WTC11 (cell line): Measurements from ENCODE around the gene PRELID2. TPM values are rescaled to one million over a fixed set of nuclear protein-coding genes. Genes with fewer than 3 reads are reported as not detected.

Experiments
- ATAC-seq: fragments of 200-7000 bp; cut with Tn5 transposase; 2 replicates; pipeline ENCODE4 v1.10.0; 2021; ENCODE audit warnings: mild to moderate bottlenecking, moderate library complexity
- CTCF ChIA-PET: fragments of 300-600 bp; sonication (Branson Sonifier 250); formaldehyde crosslinking; loops from one replicate; lab custom pipeline; 2021; ENCODE audit warnings: antibody characterized with exemption; lab: Charles Lee
- POLR2A ChIA-PET: fragments of 350-600 bp; sonication (Branson Sonifier 250); formaldehyde crosslinking; loops from one replicate; lab custom pipeline; 2021; ENCODE audit warnings: antibody characterized with exemption; lab: Charles Lee
- DNase-seq: peaks from one replicate; pipeline ENCODE4 v3.0.0; 2021; ENCODE audit warnings: low spot score
- H3K27ac Mint-ChIP-seq: 2 replicates; pipeline ENCODE4 v1.8.0; 2021; ENCODE audit warnings: mixed read lengths
- H3K27me3 Mint-ChIP-seq: 2 replicates; pipeline ENCODE4 v1.8.0; 2021; ENCODE audit warnings: low read depth, mild to moderate bottlenecking, moderate library complexity, mixed read lengths
- H3K36me3 Mint-ChIP-seq: 2 replicates; pipeline ENCODE4 v1.8.0; 2021; ENCODE audit warnings: mixed read lengths
- H3K4me1 Mint-ChIP-seq: 2 replicates; pipeline ENCODE4 v1.8.0; 2022; ENCODE audit warnings: mixed read lengths
- H3K4me3 Mint-ChIP-seq: 2 replicates; pipeline ENCODE4 v1.8.0; 2021; ENCODE audit warnings: mild to moderate bottlenecking, moderate library complexity, mixed read lengths
- H3K9me3 Mint-ChIP-seq: 2 replicates; pipeline ENCODE4 v1.8.0; 2021; ENCODE audit warnings: mixed read lengths
- CREB1 ChIP-seq: sonication (generic); formaldehyde crosslinking; IDR thresholded peaks from 2 replicates; pipeline ENCODE4 v1.8.0; 2023; ENCODE audit warnings: mild to moderate bottlenecking, missing genetic modification reagents
- ESRRA ChIP-seq: sonication (generic); formaldehyde crosslinking; IDR thresholded peaks from 2 replicates; pipeline ENCODE4 v1.8.1; 2022; ENCODE audit warnings: mild to moderate bottlenecking, missing genetic modification reagents, borderline replicate concordance
- ETV6 ChIP-seq: sonication (generic); formaldehyde crosslinking; IDR thresholded peaks from 2 replicates; pipeline ENCODE4 v1.8.1; 2022; ENCODE audit warnings: mild to moderate bottlenecking, missing genetic modification reagents
- GRHL2 ChIP-seq: fragments of 250-450 bp; sonication (Bioruptor Pico); IDR thresholded peaks from 2 replicates; pipeline ENCODE4 v1.8.0; 2022; ENCODE audit warnings: mild to moderate bottlenecking, moderate library complexity; ENCODE audit not compliant: insufficient replicate concordance, severe bottlenecking
- GTF2I ChIP-seq: fragments of 250-450 bp; sonication (Bioruptor Pico); conservative IDR thresholded peaks from 2 replicates; pipeline ENCODE4 v1.4.0; 2021; ENCODE audit warnings: mild to moderate bottlenecking
- NFE2L1 ChIP-seq: sonication (generic); formaldehyde crosslinking; IDR thresholded peaks from 2 replicates; pipeline ENCODE4 v1.8.1; 2023; ENCODE audit warnings: missing genetic modification reagents
- RORB ChIP-seq: fragments of 250-450 bp; sonication (Bioruptor Pico); IDR thresholded peaks from 2 replicates; pipeline ENCODE4 v1.9.0; 2021; ENCODE audit warnings: mild to moderate bottlenecking
- TEAD1 ChIP-seq: sonication (generic); formaldehyde crosslinking; IDR thresholded peaks from 2 replicates; pipeline ENCODE4 v1.8.0; 2022; ENCODE audit warnings: mild to moderate bottlenecking, missing genetic modification reagents
- TEAD4 ChIP-seq: sonication (generic); formaldehyde crosslinking; IDR thresholded peaks from 2 replicates; pipeline ENCODE4 v1.8.0; 2022; ENCODE audit warnings: mild to moderate bottlenecking, missing genetic modification reagents
- ZNF138 ChIP-seq: sonication (generic); formaldehyde crosslinking; conservative IDR thresholded peaks from 2 replicates; pipeline ENCODE4 v1.8.1; 2022; ENCODE audit warnings: mild to moderate bottlenecking, moderate library complexity, missing genetic modification reagents
- ZNF232 ChIP-seq: sonication (generic); formaldehyde crosslinking; IDR thresholded peaks from 2 replicates; pipeline ENCODE4 v1.8.0; 2022; ENCODE audit warnings: mild to moderate bottlenecking, missing genetic modification reagents
- ZNF423 ChIP-seq: fragments of 250-450 bp; sonication (Bioruptor Pico); IDR thresholded peaks from 2 replicates; pipeline ENCODE4 v2.1.2; 2022; ENCODE audit warnings: mild to moderate bottlenecking, moderate library complexity
- ZNF671 ChIP-seq: fragments of 250-450 bp; sonication (Bioruptor Pico); IDR thresholded peaks from 2 replicates; pipeline ENCODE4 v1.8.0; 2021; ENCODE audit warnings: mild to moderate bottlenecking
- total RNA-seq: library from RNA; stranded (reverse); gene quantifications from 3 replicates; pipeline ENCODE4 v1.2.3, GENCODE V29; 2021
- TF ChIP-seq, protein P1 (sequence below): sonication (generic); formaldehyde crosslinking; IDR thresholded peaks from 2 replicates; pipeline ENCODE4 v1.8.0; 2022; ENCODE audit warnings: missing genetic modification reagents
- TF ChIP-seq, protein P2 (sequence below): sonication (generic); formaldehyde crosslinking; IDR thresholded peaks from 2 replicates; pipeline ENCODE4 v1.8.1; 2023; ENCODE audit warnings: mild to moderate bottlenecking, missing genetic modification reagents, moderate library complexity
- TF ChIP-seq, protein P3 (sequence below): sonication (generic); formaldehyde crosslinking; IDR thresholded peaks from 2 replicates; pipeline ENCODE4 v1.8.0; 2022; ENCODE audit warnings: mild to moderate bottlenecking, missing genetic modification reagents
- TF ChIP-seq, protein P4 (sequence below): sonication (generic); formaldehyde crosslinking; IDR thresholded peaks from 2 replicates; pipeline ENCODE4 v1.8.1; 2022; ENCODE audit warnings: missing genetic modification reagents, borderline replicate concordance
- TF ChIP-seq, protein P5 (sequence below): sonication (generic); formaldehyde crosslinking; IDR thresholded peaks from 2 replicates; pipeline ENCODE4 v1.8.1; 2022; ENCODE audit warnings: mild to moderate bottlenecking, missing genetic modification reagents, moderate library complexity, borderline replicate concordance
- TF ChIP-seq, protein P6 (sequence below): sonication (generic); formaldehyde crosslinking; IDR thresholded peaks from 2 replicates; pipeline ENCODE4 v1.8.0; 2022; ENCODE audit warnings: mild to moderate bottlenecking, missing genetic modification reagents

Gene PRELID2
- total RNA-seq, 1 experiment from 2014 or later: 10.0 TPM

DNA sequence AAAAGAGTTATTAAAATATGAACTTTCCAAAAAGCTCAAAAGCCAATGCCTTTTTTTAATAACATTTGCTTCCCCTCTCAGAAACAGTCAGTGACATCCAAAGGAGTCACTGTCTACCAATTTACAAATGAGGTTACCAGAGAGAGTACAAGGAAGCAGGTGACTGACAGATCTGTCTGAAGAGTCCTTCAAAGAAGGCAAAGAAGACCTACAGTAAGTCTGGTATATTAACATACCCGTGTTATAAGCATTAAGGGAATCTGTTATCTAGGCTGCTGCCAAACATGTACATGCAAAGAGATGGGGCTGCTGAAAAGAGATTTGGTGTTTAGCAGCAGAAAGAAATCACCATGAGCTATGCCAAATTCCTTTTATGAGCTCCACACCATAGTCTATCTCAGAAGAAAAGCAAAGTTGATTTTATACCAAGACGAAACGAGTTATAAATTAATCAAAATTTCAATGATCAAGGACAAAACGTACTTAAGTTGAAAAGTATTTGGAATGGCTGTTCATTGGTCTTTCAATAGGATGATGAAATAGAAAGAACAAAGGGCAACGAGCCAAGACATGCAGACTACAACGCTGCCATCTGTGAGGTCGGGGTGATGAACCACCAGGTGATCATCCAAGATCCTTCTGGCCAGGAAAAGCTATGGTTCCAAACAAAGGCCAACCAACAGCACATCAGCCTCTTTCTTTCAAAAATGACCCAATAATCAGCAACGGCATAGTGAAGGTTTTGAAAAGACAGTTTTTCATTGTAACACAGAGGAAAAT is 8.1 kb downstream of the PRELID2 start:
- Mint-ChIP-seq H3K27me3 (no peaks in the 10 kb centered on the region), H3K4me1 (0 out of 2 replicates have a peak, but pooled peaks cover 6% of the 10 kb centered on the region), H3K4me3 (no peak overlapping the region), H3K9me3 (no peaks in the 10 kb centered on the region), H3K36me3 (no peaks in the 10 kb centered on the region), H3K27ac (no peak overlapping the region)
- ATAC-seq (no peak), DNase-seq (no peak)
- no peak for TF ChIP-seq ZNF423 (CRISPR knock-in tag)
- TF ChIP-seq, protein P1, sequence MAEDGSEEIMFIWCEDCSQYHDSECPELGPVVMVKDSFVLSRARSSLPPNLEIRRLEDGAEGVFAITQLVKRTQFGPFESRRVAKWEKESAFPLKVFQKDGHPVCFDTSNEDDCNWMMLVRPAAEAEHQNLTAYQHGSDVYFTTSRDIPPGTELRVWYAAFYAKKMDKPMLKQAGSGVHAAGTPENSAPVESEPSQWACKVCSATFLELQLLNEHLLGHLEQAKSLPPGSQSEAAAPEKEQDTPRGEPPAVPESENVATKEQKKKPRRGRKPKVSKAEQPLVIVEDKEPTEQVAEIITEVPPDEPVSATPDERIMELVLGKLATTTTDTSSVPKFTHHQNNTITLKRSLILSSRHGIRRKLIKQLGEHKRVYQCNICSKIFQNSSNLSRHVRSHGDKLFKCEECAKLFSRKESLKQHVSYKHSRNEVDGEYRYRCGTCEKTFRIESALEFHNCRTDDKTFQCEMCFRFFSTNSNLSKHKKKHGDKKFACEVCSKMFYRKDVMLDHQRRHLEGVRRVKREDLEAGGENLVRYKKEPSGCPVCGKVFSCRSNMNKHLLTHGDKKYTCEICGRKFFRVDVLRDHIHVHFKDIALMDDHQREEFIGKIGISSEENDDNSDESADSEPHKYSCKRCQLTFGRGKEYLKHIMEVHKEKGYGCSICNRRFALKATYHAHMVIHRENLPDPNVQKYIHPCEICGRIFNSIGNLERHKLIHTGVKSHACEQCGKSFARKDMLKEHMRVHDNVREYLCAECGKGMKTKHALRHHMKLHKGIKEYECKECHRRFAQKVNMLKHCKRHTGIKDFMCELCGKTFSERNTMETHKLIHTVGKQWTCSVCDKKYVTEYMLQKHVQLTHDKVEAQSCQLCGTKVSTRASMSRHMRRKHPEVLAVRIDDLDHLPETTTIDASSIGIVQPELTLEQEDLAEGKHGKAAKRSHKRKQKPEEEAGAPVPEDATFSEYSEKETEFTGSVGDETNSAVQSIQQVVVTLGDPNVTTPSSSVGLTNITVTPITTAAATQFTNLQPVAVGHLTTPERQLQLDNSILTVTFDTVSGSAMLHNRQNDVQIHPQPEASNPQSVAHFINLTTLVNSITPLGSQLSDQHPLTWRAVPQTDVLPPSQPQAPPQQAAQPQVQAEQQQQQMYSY (CRISPR knock-in tag): no peak
- TF ChIP-seq, protein P2, sequence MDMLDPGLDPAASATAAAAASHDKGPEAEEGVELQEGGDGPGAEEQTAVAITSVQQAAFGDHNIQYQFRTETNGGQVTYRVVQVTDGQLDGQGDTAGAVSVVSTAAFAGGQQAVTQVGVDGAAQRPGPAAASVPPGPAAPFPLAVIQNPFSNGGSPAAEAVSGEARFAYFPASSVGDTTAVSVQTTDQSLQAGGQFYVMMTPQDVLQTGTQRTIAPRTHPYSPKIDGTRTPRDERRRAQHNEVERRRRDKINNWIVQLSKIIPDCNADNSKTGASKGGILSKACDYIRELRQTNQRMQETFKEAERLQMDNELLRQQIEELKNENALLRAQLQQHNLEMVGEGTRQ (CRISPR knock-in tag): no peak
- no peak for TF ChIP-seq ETV6
- no peak for TF ChIP-seq NFE2L1 (CRISPR knock-in tag)
- TF ChIP-seq, protein P3, sequence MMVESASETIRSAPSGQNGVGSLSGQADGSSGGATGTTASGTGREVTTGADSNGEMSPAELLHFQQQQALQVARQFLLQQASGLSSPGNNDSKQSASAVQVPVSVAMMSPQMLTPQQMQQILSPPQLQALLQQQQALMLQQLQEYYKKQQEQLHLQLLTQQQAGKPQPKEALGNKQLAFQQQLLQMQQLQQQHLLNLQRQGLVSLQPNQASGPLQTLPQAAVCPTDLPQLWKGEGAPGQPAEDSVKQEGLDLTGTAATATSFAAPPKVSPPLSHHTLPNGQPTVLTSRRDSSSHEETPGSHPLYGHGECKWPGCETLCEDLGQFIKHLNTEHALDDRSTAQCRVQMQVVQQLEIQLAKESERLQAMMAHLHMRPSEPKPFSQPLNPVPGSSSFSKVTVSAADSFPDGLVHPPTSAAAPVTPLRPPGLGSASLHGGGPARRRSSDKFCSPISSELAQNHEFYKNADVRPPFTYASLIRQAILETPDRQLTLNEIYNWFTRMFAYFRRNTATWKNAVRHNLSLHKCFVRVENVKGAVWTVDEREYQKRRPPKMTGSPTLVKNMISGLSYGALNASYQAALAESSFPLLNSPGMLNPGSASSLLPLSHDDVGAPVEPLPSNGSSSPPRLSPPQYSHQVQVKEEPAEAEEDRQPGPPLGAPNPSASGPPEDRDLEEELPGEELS (CRISPR knock-in tag): no peak
- no peak for TF ChIP-seq ZNF138
- ChIA-PET CTCF (interaction anchor here (1.1 to 2.6 kb wide), 8 partner anchors 9 to 214 kb away, joined by 3 to 16 read pairs (median 4); partner anchors contain the start of gene PRELID2), POLR2A (no interaction called here)

DNA sequence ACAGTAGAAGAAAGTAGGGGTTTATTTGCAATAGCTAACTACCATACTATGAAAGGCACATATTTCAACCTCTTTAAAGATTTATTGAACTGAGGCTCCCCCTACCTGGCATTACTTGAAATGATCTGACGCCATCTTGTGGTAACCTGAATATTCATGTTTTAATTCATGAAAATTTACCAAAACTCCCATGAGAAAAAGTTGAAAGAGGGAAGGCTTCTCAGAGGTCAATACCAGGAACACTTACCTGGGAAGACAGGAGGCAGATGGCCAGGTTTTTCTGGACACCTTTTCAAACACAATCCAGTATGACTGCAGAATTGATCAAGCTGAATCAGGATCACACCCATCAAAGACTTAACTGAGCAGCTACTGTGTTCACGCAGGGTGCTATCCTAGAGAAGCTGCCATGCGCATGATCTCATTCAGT is 9.4 kb downstream of the PRELID2 start:
- TF ChIP-seq, protein P4, sequence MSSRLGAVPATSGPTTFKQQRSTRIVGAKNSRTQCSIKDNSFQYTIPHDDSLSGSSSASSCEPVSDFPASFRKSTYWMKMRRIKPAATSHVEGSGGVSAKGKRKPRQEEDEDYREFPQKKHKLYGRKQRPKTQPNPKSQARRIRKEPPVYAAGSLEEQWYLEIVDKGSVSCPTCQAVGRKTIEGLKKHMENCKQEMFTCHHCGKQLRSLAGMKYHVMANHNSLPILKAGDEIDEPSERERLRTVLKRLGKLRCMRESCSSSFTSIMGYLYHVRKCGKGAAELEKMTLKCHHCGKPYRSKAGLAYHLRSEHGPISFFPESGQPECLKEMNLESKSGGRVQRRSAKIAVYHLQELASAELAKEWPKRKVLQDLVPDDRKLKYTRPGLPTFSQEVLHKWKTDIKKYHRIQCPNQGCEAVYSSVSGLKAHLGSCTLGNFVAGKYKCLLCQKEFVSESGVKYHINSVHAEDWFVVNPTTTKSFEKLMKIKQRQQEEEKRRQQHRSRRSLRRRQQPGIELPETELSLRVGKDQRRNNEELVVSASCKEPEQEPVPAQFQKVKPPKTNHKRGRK (CRISPR knock-in tag): no peak
- 0 out of 2 replicates have a peak, but pooled peaks have one; percentile 13 for TF ChIP-seq GTF2I

DNA sequence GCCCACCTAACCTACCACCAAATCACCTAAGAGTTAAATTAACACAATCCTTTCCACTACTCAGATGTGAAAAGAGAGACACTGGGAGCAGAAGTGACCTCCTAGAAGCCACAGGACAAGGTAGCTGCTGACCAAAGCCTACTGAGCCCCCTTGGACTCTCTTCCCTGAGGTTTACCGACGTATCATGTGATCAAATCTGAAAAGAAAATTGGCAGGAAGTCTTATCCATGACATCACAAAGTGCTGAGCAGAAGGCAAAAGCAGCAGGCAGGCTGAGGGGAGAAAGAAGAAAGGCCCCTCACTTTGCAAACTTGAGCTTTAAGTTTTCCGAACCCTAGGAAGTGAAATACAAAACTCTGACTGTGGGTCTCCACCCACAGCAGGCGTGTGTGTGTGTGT is 11.1 kb downstream of the PRELID2 start:
- no peaks in the 10 kb centered on the region for H3K27me3 Mint-ChIP-seq
- no peak overlapping the region for H3K4me3 Mint-ChIP-seq
- H3K36me3 Mint-ChIP-seq: no peaks in the 10 kb centered on the region
- H3K4me1 Mint-ChIP-seq: 0 out of 2 replicates have a peak, but pooled peaks cover 6% of the 10 kb centered on the region
- CTCF ChIA-PET: interaction anchor here (1.2 to 1.8 kb wide), 3 partner anchors 64 to 217 kb away, joined by 4 to 5 read pairs (median 4); no protein-coding TSS in a partner anchor
- POLR2A ChIA-PET: interaction anchor here (0.6 kb wide), 1 partner anchor 1509 kb away, joined by 3 read pairs; no protein-coding TSS in a partner anchor
- DNase-seq (no peak), ATAC-seq (no peak)
- no peaks in the 10 kb centered on the region for H3K9me3 Mint-ChIP-seq
- H3K27ac Mint-ChIP-seq: no peak overlapping the region
- TF ChIP-seq, protein P5, sequence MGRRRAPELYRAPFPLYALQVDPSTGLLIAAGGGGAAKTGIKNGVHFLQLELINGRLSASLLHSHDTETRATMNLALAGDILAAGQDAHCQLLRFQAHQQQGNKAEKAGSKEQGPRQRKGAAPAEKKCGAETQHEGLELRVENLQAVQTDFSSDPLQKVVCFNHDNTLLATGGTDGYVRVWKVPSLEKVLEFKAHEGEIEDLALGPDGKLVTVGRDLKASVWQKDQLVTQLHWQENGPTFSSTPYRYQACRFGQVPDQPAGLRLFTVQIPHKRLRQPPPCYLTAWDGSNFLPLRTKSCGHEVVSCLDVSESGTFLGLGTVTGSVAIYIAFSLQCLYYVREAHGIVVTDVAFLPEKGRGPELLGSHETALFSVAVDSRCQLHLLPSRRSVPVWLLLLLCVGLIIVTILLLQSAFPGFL: no peak
- TF ChIP-seq, protein P6, sequence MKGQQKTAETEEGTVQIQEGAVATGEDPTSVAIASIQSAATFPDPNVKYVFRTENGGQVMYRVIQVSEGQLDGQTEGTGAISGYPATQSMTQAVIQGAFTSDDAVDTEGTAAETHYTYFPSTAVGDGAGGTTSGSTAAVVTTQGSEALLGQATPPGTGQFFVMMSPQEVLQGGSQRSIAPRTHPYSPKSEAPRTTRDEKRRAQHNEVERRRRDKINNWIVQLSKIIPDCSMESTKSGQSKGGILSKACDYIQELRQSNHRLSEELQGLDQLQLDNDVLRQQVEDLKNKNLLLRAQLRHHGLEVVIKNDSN (CRISPR knock-in tag): no peak
- no peak for TF ChIP-seq GRHL2 (CRISPR knock-in tag)
- TF ChIP-seq ESRRA (CRISPR knock-in tag): no peak
- no peak for TF ChIP-seq TEAD4 (CRISPR knock-in tag)
- TF ChIP-seq, protein P4 (CRISPR knock-in tag): no peak
- TF ChIP-seq TEAD1 (CRISPR knock-in tag): no peak
- TF ChIP-seq ZNF232 (CRISPR knock-in tag): no peak
- no peak for TF ChIP-seq ZNF671 (CRISPR knock-in tag)
- no peak for TF ChIP-seq CREB1 (CRISPR knock-in tag)
- no peak for TF ChIP-seq RORB (CRISPR knock-in tag)

More for the DNA sequence above, 9.4 kb downstream of the PRELID2 start:
- no peak overlapping the region for H3K4me3 Mint-ChIP-seq
- DNase-seq (no peak), ATAC-seq (peak; percentile 76)
- ChIA-PET CTCF (interaction anchor here (0.6 to 2.6 kb wide), 22 partner anchors 10 to 1358 kb away, joined by 3 to 16 read pairs (median 4); partner anchors contain the start of gene PRELID2), POLR2A (no interaction called here)
- no peaks in the 10 kb centered on the region for H3K9me3 Mint-ChIP-seq
- no peak overlapping the region for H3K27ac Mint-ChIP-seq
- no peaks in the 10 kb centered on the region for H3K36me3 Mint-ChIP-seq
- H3K4me1 Mint-ChIP-seq: 0 out of 2 replicates have a peak, but pooled peaks cover 6% of the 10 kb centered on the region
- H3K27me3 Mint-ChIP-seq: no peaks in the 10 kb centered on the region
